HG03095 (cell line): ENCODE results near the gene MMP2.

Experiments used
- ATAC-seq: cut with Tn5 transposase; IDR thresholded peaks from one replicate; pipeline ENCODE4 v1.9.1; 2021; ENCODE audit warnings: moderate library complexity; ENCODE audit not compliant: unreplicated experiment

Gene MMP2

GRCh38 chr16:55510185-55510805, 31.3 kb downstream of the MMP2 start:
- ATAC-seq = no peak

GRCh38 chr16:55512941-55513340, 33.9 kb downstream of the MMP2 start:
- no peak for ATAC-seq

- no peak for ATAC-seq
Measured at GRCh38 chr16:55513616-55514015, 34.6 kb downstream of the MMP2 start.

- no peak for ATAC-seq
Measured at GRCh38 chr16:55515111-55515510, 36.1 kb downstream of the MMP2 start.

GRCh38 chr16:55521792-55522191, 42.8 kb downstream of the MMP2 start:
- no peak for ATAC-seq

- no peak for ATAC-seq
Measured at GRCh38 chr16:55526441-55526840, 47.4 kb downstream of the MMP2 start.

GRCh38 chr16:55527885-55528284, 48.9 kb downstream of the MMP2 start:
- no peak for ATAC-seq

- no peak for ATAC-seq
Measured at GRCh38 chr16:55529018-55529417, 50.0 kb downstream of the MMP2 start.

GRCh38 chr16:55530316-55530856, 51.4 kb downstream of the MMP2 start:
- no peak for ATAC-seq

GRCh38 chr16:55532227-55532626, 53.2 kb downstream of the MMP2 start:
- no peak for ATAC-seq

GRCh38 chr16:55534756-55535155, 55.8 kb downstream of the MMP2 start:
- ATAC-seq = no peak

GRCh38 chr16:55539049-55539448, 60.1 kb downstream of the MMP2 start:
- ATAC-seq = no peak

- ATAC-seq = no peak
Measured at GRCh38 chr16:55539488-55539887, 60.5 kb downstream of the MMP2 start.

GRCh38 chr16:55540221-55540620, 61.2 kb downstream of the MMP2 start:
- no peak for ATAC-seq

- ATAC-seq = no peak
Measured at GRCh38 chr16:55542459-55543082, 63.6 kb downstream of the MMP2 start.

- ATAC-seq = no peak
Measured at GRCh38 chr16:55543472-55543871, 64.5 kb downstream of the MMP2 start.

GRCh38 chr16:55552621-55553020, 73.6 kb downstream of the MMP2 start:
- no peak for ATAC-seq

- no peak for ATAC-seq
Measured at GRCh38 chr16:55555436-55555835, 76.4 kb downstream of the MMP2 start.
